OCI-LY3 (cell line): ENCODE measurements around the gene OR13C8.

Source experiments
- H2AFZ ChIP-seq: fragments of 200-600, 300-600 bp; shearing (Covaris generic); 2 replicates; pipeline ENCODE4 v1.6.0; 2014; ENCODE audit warnings: antibody characterized with exemption, low read depth, low read length
- H3K27ac ChIP-seq: fragments of 200-600, 300-600 bp; sonication (generic); 2 replicates; pipeline ENCODE4 v1.5.1; 2014; ENCODE audit warnings: mild to moderate bottlenecking, low read length, moderate library complexity, mixed read lengths
- H3K27me3 ChIP-seq: fragments of 200-600, 300-600 bp; sonication (generic); 2 replicates; pipeline ENCODE4 v1.6.1; 2014; ENCODE audit warnings: low read depth, low read length, mixed read lengths
- H3K36me3 ChIP-seq: fragments of 200-600, 300-600 bp; sonication (generic); replicated peaks from 2 replicates; pipeline ENCODE3; 2014; ENCODE audit warnings: low read depth, low read length, mixed read lengths
- H3K4me1 ChIP-seq: fragments of 300-600, 200-600 bp; sonication (generic); 2 replicates; pipeline ENCODE4 v1.6.1; 2014; ENCODE audit warnings: low read length, mixed read lengths
- H3K4me2 ChIP-seq: fragments of 200-600, 300-600 bp; sonication (generic); 2 replicates; pipeline ENCODE4 v1.6.1; 2014; ENCODE audit warnings: low read length, mixed read lengths
- H3K4me3 ChIP-seq: fragments of 300-600, 200-600 bp; sonication (generic); 2 replicates; pipeline ENCODE4 v1.5.1; 2014; ENCODE audit warnings: antibody characterized with exemption, mild to moderate bottlenecking, low read length, moderate library complexity
- H3K79me2 ChIP-seq: fragments of 300-600, 200-600 bp; shearing (Covaris generic); 2 replicates; pipeline ENCODE4 v1.6.1; 2014; ENCODE audit warnings: mild to moderate bottlenecking, low read length, mixed read lengths
- H3K9ac ChIP-seq: fragments of 300-600, 200-600 bp; shearing (Covaris generic); 2 replicates; pipeline ENCODE4 v1.6.0; 2014; ENCODE audit warnings: mild to moderate bottlenecking, low read length, moderate library complexity
- H3K9me3 ChIP-seq: fragments of 200-600, 300-600 bp; shearing (Covaris generic); 2 replicates; pipeline ENCODE4 v1.6.1; 2014; ENCODE audit warnings: low read length, mixed read lengths; ENCODE audit not compliant: insufficient read depth
- H4K20me1 ChIP-seq: fragments of 200-600, 300-600 bp; sonication (generic); 2 replicates; pipeline ENCODE4 v1.6.1; 2016; ENCODE audit warnings: low read length, mixed read lengths; ENCODE audit not compliant: insufficient read depth
- CTCF ChIP-seq: fragments of 200-600, 300-600 bp; sonication (generic); IDR thresholded peaks from 2 replicates; pipeline ENCODE4 v1.5.1; 2014; ENCODE audit warnings: antibody characterized with exemption, low read length, low read depth
- EZH2phosphoT487 ChIP-seq: fragments of 200-600 bp; shearing (Covaris generic); IDR thresholded peaks from 2 replicates; pipeline ENCODE4 v1.6.1; 2018; ENCODE audit warnings: antibody characterized with exemption, mixed run types, low read depth

The OR13C8 gene

GRCh38 chr9:104544644-104545043 lies 24.3 kb upstream of the OR13C8 start:
- no peak overlapping the region for H3K4me2 ChIP-seq
- no peak overlapping the region for H3K9ac ChIP-seq

GRCh38 chr9:104553261-104553660 lies 15.7 kb upstream of the OR13C8 start:
- Histone ChIP-seq H3K36me3 (no peaks in the 10 kb centered on the region), H3K4me1 (no peaks in the 10 kb centered on the region), H2AFZ (no peak overlapping the region), H3K79me2 (no peaks in the 10 kb centered on the region), H4K20me1 (no peaks in the 10 kb centered on the region), H3K9me3 (no peaks in the 10 kb centered on the region), H3K27ac (no peak overlapping the region), H3K9ac (no peak overlapping the region), H3K27me3 (no peaks in the 10 kb centered on the region), H3K4me3 (no peak overlapping the region), H3K4me2 (no peak overlapping the region)
- TF ChIP-seq EZH2phosphoT487 (no peak), CTCF (no peak)

More at GRCh38 chr9:104544644-104545043, 24.3 kb upstream of the OR13C8 start:
- TF ChIP-seq EZH2phosphoT487 (no peak), CTCF (no peak)
- Histone ChIP-seq H3K4me1 (no peaks in the 10 kb centered on the region), H2AFZ (no peak overlapping the region), H3K27ac (no peak overlapping the region), H3K9me3 (no peaks in the 10 kb centered on the region), H3K27me3 (no peaks in the 10 kb centered on the region), H4K20me1 (no peaks in the 10 kb centered on the region), H3K4me3 (no peak overlapping the region), H3K79me2 (no peaks in the 10 kb centered on the region), H3K36me3 (no peaks in the 10 kb centered on the region)

GRCh38 chr9:104555521-104555920 lies 13.4 kb upstream of the OR13C8 start:
- Histone ChIP-seq H3K4me1 (no peaks in the 10 kb centered on the region), H3K27me3 (no peaks in the 10 kb centered on the region)

More at GRCh38 chr9:104555521-104555920, 13.4 kb upstream of the OR13C8 start:
- Histone ChIP-seq H3K36me3 (no peaks in the 10 kb centered on the region), H3K9ac (no peak overlapping the region), H3K9me3 (no peaks in the 10 kb centered on the region), H3K79me2 (no peaks in the 10 kb centered on the region), H2AFZ (no peak overlapping the region), H3K4me2 (no peak overlapping the region), H4K20me1 (no peaks in the 10 kb centered on the region), H3K27ac (no peak overlapping the region), H3K4me3 (no peak overlapping the region)
- TF ChIP-seq EZH2phosphoT487 = no peak
- TF ChIP-seq CTCF = no peak
